ENCODE measurements around the gene RASL11A. TPM values are rescaled to one million over a fixed set of nuclear protein-coding genes. Genes with fewer than 3 reads are reported as not detected.

The RASL11A gene
- total and polyA plus RNA-seq, 2 experiments from 2014 or later = 0.51 to 1.1 TPM

GRCh38 chr13:27281420-27281819 is 10.8 kb downstream of the RASL11A start:
- Histone ChIP-seq H3K4me2 (ENCODE audit: unreplicated experiment) (no peak overlapping the region), H3K27ac (no peak overlapping the region), H2AFZ (no peak overlapping the region), H4K20me1 (ENCODE audit: insufficient read depth) (no peaks in the 10 kb centered on the region), H3K4me1 (ENCODE audit: insufficient read depth) (0 out of 2 replicates have a peak, but pooled peaks cover 1% of the 10 kb centered on the region), H3K9ac (no peak overlapping the region), H3K9me2 (ENCODE audit: insufficient read depth) (no peaks in the 10 kb centered on the region), H3K4me3 (no peak overlapping the region), H3K9me3 (ENCODE audit: low read depth) (no peaks in the 10 kb centered on the region), H3K79me2 (ENCODE audit: insufficient read depth) (no peaks in the 10 kb centered on the region), H3K36me3 (ENCODE audit: low read depth) (no peaks in the 10 kb centered on the region), H3K27me3 (replicated peaks; ENCODE audit: insufficient read depth) (no peaks in the 10 kb centered on the region), H3F3A (ENCODE audit: insufficient read depth) (no peaks in the 10 kb centered on the region)
- TF ChIP-seq EZH2phosphoT487 (IDR thresholded peaks at IDR 0.05; ENCODE audit: insufficient read depth, low read depth) (no peak), EZH2 (IDR thresholded peaks at IDR 0.05; ENCODE audit: insufficient read depth, poor library complexity, severe bottlenecking) (no peak)
- DNase-seq = no peak
- in situ Hi-C loops (cut with MboI) = no loop called here
- 16 to 25% methylated on average over 1 of the region's 1 CpG for WGBS, 2 experiments (ENCODE audit: low coverage in 1 of 2, low lambda C conversion rate in 2 of 2, missing lambda C conversion rate in 2 of 2)

GRCh38 chr13:27283906-27284493 is 13.4 kb downstream of the RASL11A start:
- Histone ChIP-seq H3K9ac (no peak overlapping the region), H3K4me3 (no peak overlapping the region), H3K79me2 (ENCODE audit: insufficient read depth) (no peaks in the 10 kb centered on the region), H4K20me1 (ENCODE audit: insufficient read depth) (no peaks in the 10 kb centered on the region), H3K9me2 (ENCODE audit: insufficient read depth) (no peaks in the 10 kb centered on the region), H3K27ac (no peak overlapping the region), H3F3A (ENCODE audit: insufficient read depth) (no peaks in the 10 kb centered on the region), H3K4me1 (ENCODE audit: insufficient read depth) (no peaks in the 10 kb centered on the region), H3K4me2 (ENCODE audit: unreplicated experiment) (no peak overlapping the region), H3K9me3 (ENCODE audit: low read depth) (no peaks in the 10 kb centered on the region), H2AFZ (no peak overlapping the region), H3K36me3 (ENCODE audit: low read depth) (no peaks in the 10 kb centered on the region), H3K27me3 (replicated peaks; ENCODE audit: insufficient read depth) (no peaks in the 10 kb centered on the region)
- TF ChIP-seq EZH2 (IDR thresholded peaks at IDR 0.05; ENCODE audit: insufficient read depth, poor library complexity, severe bottlenecking) = no peak
- TF ChIP-seq EZH2phosphoT487 (IDR thresholded peaks at IDR 0.05; ENCODE audit: insufficient read depth, low read depth) = no peak
- peak; percentile 47 for DNase-seq
- 60 to 62% methylated on average over 4 of the region's 4 CpGs for WGBS, 2 experiments (ENCODE audit: low coverage in 1 of 2, low lambda C conversion rate in 2 of 2, missing lambda C conversion rate in 2 of 2)
- in situ Hi-C loops (cut with MboI) = no loop called here

- H3K4me2 ChIP-seq (ENCODE audit: unreplicated experiment) = no peak overlapping the region
- H3K9me2 ChIP-seq (ENCODE audit: insufficient read depth) = no peaks in the 10 kb centered on the region
- H3K9ac ChIP-seq = no peak overlapping the region
- no peaks in the 10 kb centered on the region for H3K79me2 ChIP-seq (ENCODE audit: insufficient read depth)
- no peaks in the 10 kb centered on the region for H3F3A ChIP-seq (ENCODE audit: insufficient read depth)
- TF ChIP-seq EZH2phosphoT487 (IDR thresholded peaks at IDR 0.05; ENCODE audit: insufficient read depth, low read depth) (no peak), EZH2 (IDR thresholded peaks at IDR 0.05; ENCODE audit: insufficient read depth, poor library complexity, severe bottlenecking) (no peak)
- H3K4me3 ChIP-seq = no peak overlapping the region
- H3K4me1 ChIP-seq (ENCODE audit: insufficient read depth) = no peaks in the 10 kb centered on the region
- H4K20me1 ChIP-seq (ENCODE audit: insufficient read depth) = no peaks in the 10 kb centered on the region
- H2AFZ ChIP-seq = no peak overlapping the region
- in situ Hi-C loops (cut with MboI) = no loop called here
- H3K27ac ChIP-seq = no peak overlapping the region
- no peak for DNase-seq
- no peaks in the 10 kb centered on the region; the same call in 1 of the 2 replicates for H3K27me3 ChIP-seq (replicated peaks; ENCODE audit: insufficient read depth)
- WGBS, 2 experiments (ENCODE audit: low coverage in 1 of 2, low lambda C conversion rate in 2 of 2, missing lambda C conversion rate in 2 of 2) = 65 to 70% methylated on average over 4 of the region's 4 CpGs
- no peaks in the 10 kb centered on the region for H3K9me3 ChIP-seq (ENCODE audit: low read depth)
- no peaks in the 10 kb centered on the region for H3K36me3 ChIP-seq (ENCODE audit: low read depth)
These were observed 17.8 kb downstream of the RASL11A start for GRCh38 chr13:27288392-27288791.

GRCh38 chr13:27289011-27289665 is 18.5 kb downstream of the RASL11A start:
- H3F3A ChIP-seq (ENCODE audit: insufficient read depth) = no peaks in the 10 kb centered on the region
- WGBS, 2 experiments (ENCODE audit: low coverage in 1 of 2, low lambda C conversion rate in 2 of 2, missing lambda C conversion rate in 2 of 2) = 79% methylated on average over 2 of the region's 2 CpGs
- no peaks in the 10 kb centered on the region for H3K79me2 ChIP-seq (ENCODE audit: insufficient read depth)
- no peak overlapping the region for H3K4me2 ChIP-seq (ENCODE audit: unreplicated experiment)
- no peak for TF ChIP-seq EZH2 (IDR thresholded peaks at IDR 0.05; ENCODE audit: insufficient read depth, poor library complexity, severe bottlenecking)
- TF ChIP-seq EZH2phosphoT487 (IDR thresholded peaks at IDR 0.05; ENCODE audit: insufficient read depth, low read depth) = no peak
- H3K9me2 ChIP-seq (ENCODE audit: insufficient read depth) = no peaks in the 10 kb centered on the region
- H4K20me1 ChIP-seq (ENCODE audit: insufficient read depth) = no peaks in the 10 kb centered on the region
- H2AFZ ChIP-seq = no peak overlapping the region
- peaks cover 7% of the 10 kb centered on the region for H3K27me3 ChIP-seq (replicated peaks; ENCODE audit: insufficient read depth)
- in situ Hi-C loops (cut with MboI) = no loop called here
- no peaks in the 10 kb centered on the region for H3K4me1 ChIP-seq (ENCODE audit: insufficient read depth)
- H3K9me3 ChIP-seq (ENCODE audit: low read depth) = no peaks in the 10 kb centered on the region
- no peak overlapping the region for H3K4me3 ChIP-seq
- H3K36me3 ChIP-seq (ENCODE audit: low read depth) = no peaks in the 10 kb centered on the region
- no peak overlapping the region for H3K27ac ChIP-seq
- DNase-seq = no peak
- H3K9ac ChIP-seq = no peak overlapping the region

All from GM23248 (cell line).